SK-N-MC (cell line): ENCODE data around the gene EFCAB12.
A peak's percentile ranks its signal among the peaks of the same experiment; 100 is the strongest.

Source experiments
- DNase-seq: peaks from one replicate; pipeline ENCODE4 v3.0.0-alpha.2; 2011; ENCODE audit warnings: low read depth, low spot score
- H3K27ac ChIP-seq: fragments of 200-600 bp; sonication (generic); 2 replicates; pipeline ENCODE4 v1.5.1; 2016; ENCODE audit warnings: mixed run types
- H3K36me3 ChIP-seq: fragments of 200-600 bp; sonication (generic); 2 replicates; pipeline ENCODE4 v1.6.1; 2017; ENCODE audit warnings: antibody characterized with exemption, low read length, mixed read lengths; ENCODE audit not compliant: insufficient read depth
- H3K4me3 ChIP-seq: fragments of 200-600 bp; sonication (generic); 2 replicates; pipeline ENCODE4 v1.5.1; 2016
- H3K9ac ChIP-seq: fragments of 200-600 bp; sonication (generic); 2 replicates; pipeline ENCODE4 v1.8.0; 2017; ENCODE audit warnings: mixed run types, mixed read lengths; ENCODE audit not compliant: insufficient read length
- H3K9me3 ChIP-seq: fragments of 200-600 bp; sonication (generic); 2 replicates; pipeline ENCODE4 v1.6.1; 2017; ENCODE audit warnings: low read depth, mild to moderate bottlenecking, antibody characterized with exemption, low read length, moderate library complexity, mixed read lengths
- EZH2 ChIP-seq: fragments of 200-600 bp; sonication (generic); IDR thresholded peaks from one replicate; pipeline ENCODE4 v1.6.1; 2017; ENCODE audit warnings: antibody characterized with exemption
- FOXP2 ChIP-seq: optimal IDR thresholded peaks from 2 replicates; pipeline ENCODE3; 2011; ENCODE audit warnings: mild to moderate bottlenecking, moderate library complexity; ENCODE audit not compliant: insufficient read depth; ENCODE audit errors: extremely low read length, control extremely low read depth
- POLR2AphosphoS5 ChIP-seq: IDR thresholded peaks from 2 replicates; pipeline ENCODE4 v1.6.1; 2012; ENCODE audit warnings: mild to moderate bottlenecking, low read depth, low read length, borderline replicate concordance

Gene EFCAB12

GRCh38 chr3:129467932-129468331 lies 39.5 kb upstream of the EFCAB12 start:
- Histone ChIP-seq H3K9ac (no peak overlapping the region), H3K9me3 (no peaks in the 10 kb centered on the region), H3K27ac (no peak overlapping the region), H3K4me3 (no peak overlapping the region), H3K36me3 (peaks cover 15% of the 10 kb centered on the region)
- TF ChIP-seq FOXP2 (no peak), EZH2 (no peak), POLR2AphosphoS5 (no peak)
- DNase-seq, result no peak

- DNase-seq, result no peak
- no peak overlapping the region for H3K4me3 ChIP-seq
- no peak overlapping the region for H3K9ac ChIP-seq
- no peaks in the 10 kb centered on the region for H3K9me3 ChIP-seq
- TF ChIP-seq FOXP2, result no peak
- no peak for TF ChIP-seq EZH2
- no peak for TF ChIP-seq POLR2AphosphoS5
- H3K27ac ChIP-seq, result no peak overlapping the region
- H3K36me3 ChIP-seq, result peaks cover 18% of the 10 kb centered on the region
Measured at GRCh38 chr3:129463716-129464115, 35.3 kb upstream of the EFCAB12 start.

GRCh38 chr3:129463094-129463493 lies 34.7 kb upstream of the EFCAB12 start:
- no peak for DNase-seq
- H3K27ac ChIP-seq, result no peak overlapping the region
- no peak overlapping the region for H3K9ac ChIP-seq
- H3K9me3 ChIP-seq, result no peaks in the 10 kb centered on the region
- peaks cover 18% of the 10 kb centered on the region for H3K36me3 ChIP-seq
- H3K4me3 ChIP-seq, result no peak overlapping the region
- TF ChIP-seq EZH2 (no peak), POLR2AphosphoS5 (no peak), FOXP2 (no peak)

- H3K9ac ChIP-seq, result no peak overlapping the region
Measured at GRCh38 chr3:129462361-129462968, 34.0 kb upstream of the EFCAB12 start.

GRCh38 chr3:129461461-129462146 lies 33.2 kb upstream of the EFCAB12 start:
- Histone ChIP-seq H3K27ac (no peak overlapping the region), H3K4me3 (no peak overlapping the region), H3K9ac (no peak overlapping the region), H3K9me3 (no peaks in the 10 kb centered on the region), H3K36me3 (peaks cover 18% of the 10 kb centered on the region)
- DNase-seq, result no peak
- TF ChIP-seq FOXP2 (no peak), EZH2 (no peak), POLR2AphosphoS5 (no peak)

More at GRCh38 chr3:129462361-129462968, 34.0 kb upstream of the EFCAB12 start:
- H3K4me3 ChIP-seq, result no peak overlapping the region
- peaks cover 18% of the 10 kb centered on the region for H3K36me3 ChIP-seq
- no peak for DNase-seq
- no peaks in the 10 kb centered on the region for H3K9me3 ChIP-seq
- no peak overlapping the region for H3K27ac ChIP-seq
- TF ChIP-seq POLR2AphosphoS5, result no peak
- TF ChIP-seq EZH2, result no peak
- no peak for TF ChIP-seq FOXP2

- Histone ChIP-seq H3K9me3 (no peaks in the 10 kb centered on the region), H3K27ac (peak overlapping the region; percentile 88; the same call in 1 of the 2 replicates), H3K4me3 (no peak overlapping the region), H3K36me3 (peaks cover 20% of the 10 kb centered on the region), H3K9ac (no peak overlapping the region)
- no peak for DNase-seq
- TF ChIP-seq FOXP2, result no peak
- no peak for TF ChIP-seq POLR2AphosphoS5
- no peak for TF ChIP-seq EZH2
Measured at GRCh38 chr3:129461022-129461421, 32.6 kb upstream of the EFCAB12 start.

- Histone ChIP-seq H3K4me3 (no peak overlapping the region), H3K9me3 (no peaks in the 10 kb centered on the region), H3K27ac (peak overlapping the region; percentile 88), H3K9ac (no peak overlapping the region), H3K36me3 (peaks cover 24% of the 10 kb centered on the region)
- no peak for DNase-seq
- no peak for TF ChIP-seq FOXP2
- no peak for TF ChIP-seq POLR2AphosphoS5
- no peak for TF ChIP-seq EZH2
Measured at GRCh38 chr3:129460572-129460971, 32.1 kb upstream of the EFCAB12 start.

GRCh38 chr3:129460155-129460554 lies 31.7 kb upstream of the EFCAB12 start:
- TF ChIP-seq EZH2, result no peak
- no peak for TF ChIP-seq POLR2AphosphoS5
- no peak for TF ChIP-seq FOXP2
- peak overlapping the region; percentile 88 for H3K27ac ChIP-seq
- no peak for DNase-seq
- no peak overlapping the region for H3K4me3 ChIP-seq
- no peaks in the 10 kb centered on the region for H3K9me3 ChIP-seq
- H3K9ac ChIP-seq, result no peak overlapping the region
- H3K36me3 ChIP-seq, result peaks cover 24% of the 10 kb centered on the region
